ENCODE results near the gene TTLL9. TPM values are rescaled to one million over a fixed set of nuclear protein-coding genes. Genes with fewer than 3 reads are reported as not detected.
"Not testable (repeated sequence)": the region's sequence is repeated elsewhere in the genome, so short reads cannot be mapped to it uniquely, and the experiment has no call there.

Gene TTLL9
- polyA plus RNA-seq, 3 donors = 0.21 TPM; not detected in 2

DNA sequence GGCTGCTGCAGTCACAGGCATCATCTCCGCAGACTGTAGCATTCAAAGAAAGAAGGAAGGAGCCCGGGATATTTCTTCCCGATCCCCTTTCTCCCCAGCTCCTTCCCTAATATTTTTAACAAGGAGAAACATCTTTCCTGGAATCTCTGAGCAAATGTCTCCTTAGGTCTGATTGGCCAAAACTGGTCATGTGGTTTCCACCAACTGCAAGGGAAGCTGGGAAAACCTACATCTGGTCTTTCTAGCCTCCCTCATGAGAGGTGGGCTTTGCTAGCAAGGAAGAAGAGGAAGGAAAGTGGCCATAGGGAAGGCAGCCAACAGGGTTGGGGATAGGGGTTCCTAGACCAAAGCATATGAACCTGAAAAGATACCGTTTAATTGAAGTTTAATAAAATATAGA is 46.3 kb downstream of the TTLL9 start:
- intact Hi-C loops (cut with micrococcal nuclease) = no loop called here
- Histone ChIP-seq H3K4me2 (replicated peaks; ENCODE audit: extremely low read depth, low read length, poor library complexity, severe bottlenecking) (no peak overlapping the region), H4K20me1 (ENCODE audit: insufficient read depth, low read length) (no peaks in the 10 kb centered on the region), H3K27ac (ENCODE audit: low read depth in 1 of 2, low read length in 2 of 2) (no peak overlapping the region), H3K27me3 (ENCODE audit: control insufficient read depth in 2 of 2, insufficient read depth in 2 of 2, low read length in 2 of 2) (no peaks in the 10 kb centered on the region), H3K36me3 (replicated peaks in 1 of 2; ENCODE audit: control insufficient read depth in 1 of 2, insufficient read depth in 2 of 2, low read length in 2 of 2) (no peaks in the 10 kb centered on the region), H3K4me3 (replicated peaks in 1 of 3; ENCODE audit: low read depth in 2 of 3, low read length in 3 of 3) (no peak overlapping the region), H2AFZ (ENCODE audit: insufficient read depth, low read depth, low read length, poor library complexity, severe bottlenecking) (no peak overlapping the region), H3K79me2 (ENCODE audit: insufficient read depth, low read length) (no peaks in the 10 kb centered on the region), H3K9me3 (replicated peaks in 1 of 2; ENCODE audit: control insufficient read depth in 1 of 2, insufficient read depth in 1 of 2, low read length in 2 of 2) (no peaks in the 10 kb centered on the region), H3K4me1 (ENCODE audit: control insufficient read depth in 1 of 2, insufficient read depth in 2 of 2, low read length in 2 of 2) (no peaks in the 10 kb centered on the region), H3K9ac (ENCODE audit: insufficient read depth, low read length, poor library complexity, severe bottlenecking) (no peak overlapping the region)
- no peaks in the 10 kb centered on the region for H3K36me3 Mint-ChIP-seq
- H3K4me3 Mint-ChIP-seq = no peak overlapping the region
- peaks cover 0 to 4% (median 1%) of the 10 kb centered on the region in 7 donors for H3K9me3 Mint-ChIP-seq
- DNase-seq = no peak
- H3K27ac Mint-ChIP-seq = no peak overlapping the region
- peaks cover 11% of the 10 kb centered on the region for H3K4me1 Mint-ChIP-seq
- 70% methylated on average over 2 of the region's 4 CpGs for WGBS (ENCODE audit: insufficient coverage)
- TF ChIP-seq, protein P1, sequence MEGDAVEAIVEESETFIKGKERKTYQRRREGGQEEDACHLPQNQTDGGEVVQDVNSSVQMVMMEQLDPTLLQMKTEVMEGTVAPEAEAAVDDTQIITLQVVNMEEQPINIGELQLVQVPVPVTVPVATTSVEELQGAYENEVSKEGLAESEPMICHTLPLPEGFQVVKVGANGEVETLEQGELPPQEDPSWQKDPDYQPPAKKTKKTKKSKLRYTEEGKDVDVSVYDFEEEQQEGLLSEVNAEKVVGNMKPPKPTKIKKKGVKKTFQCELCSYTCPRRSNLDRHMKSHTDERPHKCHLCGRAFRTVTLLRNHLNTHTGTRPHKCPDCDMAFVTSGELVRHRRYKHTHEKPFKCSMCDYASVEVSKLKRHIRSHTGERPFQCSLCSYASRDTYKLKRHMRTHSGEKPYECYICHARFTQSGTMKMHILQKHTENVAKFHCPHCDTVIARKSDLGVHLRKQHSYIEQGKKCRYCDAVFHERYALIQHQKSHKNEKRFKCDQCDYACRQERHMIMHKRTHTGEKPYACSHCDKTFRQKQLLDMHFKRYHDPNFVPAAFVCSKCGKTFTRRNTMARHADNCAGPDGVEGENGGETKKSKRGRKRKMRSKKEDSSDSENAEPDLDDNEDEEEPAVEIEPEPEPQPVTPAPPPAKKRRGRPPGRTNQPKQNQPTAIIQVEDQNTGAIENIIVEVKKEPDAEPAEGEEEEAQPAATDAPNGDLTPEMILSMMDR (IDR thresholded peaks at IDR 0.05) = no peak
- H3K27me3 Mint-ChIP-seq (ENCODE audit: low read depth in 3 of 3) = peaks cover 3 to 10% (median 4%) of the 10 kb centered on the region in 3 donors

DNA sequence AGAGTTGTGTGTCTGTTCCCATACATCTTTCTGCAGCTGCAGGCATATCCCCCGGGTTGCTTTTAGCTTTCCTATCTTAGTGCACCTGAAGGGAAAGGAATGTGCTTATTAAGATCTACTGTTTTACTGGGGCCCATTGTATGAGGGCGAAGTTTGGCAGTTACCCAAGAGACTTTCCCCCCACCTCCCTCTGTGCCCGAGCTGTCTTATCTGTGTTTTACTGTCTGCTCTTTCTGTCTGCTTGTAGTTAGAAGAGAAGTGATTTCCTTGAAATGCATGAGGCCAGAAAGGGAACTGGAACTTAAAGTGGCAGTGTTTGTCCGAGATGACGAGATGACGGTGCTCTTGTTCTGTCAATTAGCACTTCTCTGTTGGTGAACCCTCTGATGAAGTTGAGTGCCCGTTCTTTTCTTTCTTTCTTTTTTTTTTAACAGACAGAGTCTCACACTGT is 47.6 kb downstream of the TTLL9 start:
- Mint-ChIP-seq H3K4me1 (peaks cover 13% of the 10 kb centered on the region), H3K4me3 (peak overlapping the region; percentile 13 to 85)
- H3K27me3 Mint-ChIP-seq (ENCODE audit: low read depth in 3 of 3); H3K27ac ChIP-seq (ENCODE audit: low read depth in 1 of 2, low read length in 2 of 2); H3K4me2 ChIP-seq (replicated peaks; ENCODE audit: extremely low read depth, low read length, poor library complexity, severe bottlenecking); H3K9me3 Mint-ChIP-seq; H3K36me3 Mint-ChIP-seq; H3K4me3 ChIP-seq (replicated peaks in 1 of 3; ENCODE audit: low read depth in 2 of 3, low read length in 3 of 3); H3K27me3 ChIP-seq (ENCODE audit: control insufficient read depth in 2 of 2, insufficient read depth in 2 of 2, low read length in 2 of 2); H4K20me1 ChIP-seq (ENCODE audit: insufficient read depth, low read length); H3K9ac ChIP-seq (ENCODE audit: insufficient read depth, low read length, poor library complexity, severe bottlenecking); H3K27ac Mint-ChIP-seq; H3K9me3 ChIP-seq (replicated peaks in 1 of 2; ENCODE audit: control insufficient read depth in 1 of 2, insufficient read depth in 1 of 2, low read length in 2 of 2); H3K4me1 ChIP-seq (ENCODE audit: control insufficient read depth in 1 of 2, insufficient read depth in 2 of 2, low read length in 2 of 2); H3K79me2 ChIP-seq (ENCODE audit: insufficient read depth, low read length); DNase-seq; intact Hi-C loops (cut with micrococcal nuclease); H3K36me3 ChIP-seq (replicated peaks in 1 of 2; ENCODE audit: control insufficient read depth in 1 of 2, insufficient read depth in 2 of 2, low read length in 2 of 2): not testable (repeated sequence)
- H2AFZ ChIP-seq (ENCODE audit: insufficient read depth, low read depth, low read length, poor library complexity, severe bottlenecking) = peak overlapping the region; percentile 35
- 0% methylated on average over 4 of the region's 7 CpGs for WGBS (ENCODE audit: insufficient coverage)

Data from CD14-positive monocyte (primary cell).